MCF 10A (cell line): ENCODE data around the gene NCKAP5L. TPM values are rescaled to one million over a fixed set of nuclear protein-coding genes. Genes with fewer than 3 reads are reported as not detected.

ENCODE experiments used
- BruUV-seq: library from RNA; stranded (reverse); fragments of 400-500 nt; replicated peaks from 2 replicates; lab custom pipeline; 2021; lab: Mats Ljungman, UMichigan
- CTCF ChIA-PET: fragments of 300-600 bp; sonication (Branson Sonifier 250); formaldehyde crosslinking; extraction: SDS; loops from one replicate; lab custom pipeline; 2021; ENCODE audit warnings: antibody characterized with exemption, inconsistent platforms; lab: Yijun Ruan, JAX
- POLR2A ChIA-PET: fragments of 300-600, 350-650 bp; sonication (Branson Sonifier 250); formaldehyde crosslinking; extraction: SDS; loops from one replicate; lab custom pipeline; 2020; ENCODE audit warnings: antibody characterized with exemption, inconsistent platforms; lab: Yijun Ruan, JAX
- DNase-seq: peaks from one replicate; pipeline ENCODE4 v3.0.0-alpha.2; 2018; ENCODE audit not compliant: unreplicated experiment
- H3K27ac Mint-ChIP-seq: one replicate; pipeline ENCODE4 v1.8.0; 2022; ENCODE audit warnings: mild to moderate bottlenecking, low read depth, mixed read lengths; ENCODE audit not compliant: unreplicated experiment
- H3K27me3 Mint-ChIP-seq: one replicate; pipeline ENCODE4 v1.8.0; 2022; ENCODE audit warnings: mixed read lengths; ENCODE audit not compliant: insufficient read depth, unreplicated experiment
- H3K36me3 Mint-ChIP-seq: one replicate; pipeline ENCODE4 v1.8.0; 2022; ENCODE audit warnings: mild to moderate bottlenecking, moderate library complexity, mixed read lengths; ENCODE audit not compliant: insufficient read depth, unreplicated experiment
- H3K4me1 Mint-ChIP-seq: one replicate; pipeline ENCODE4 v1.8.0; 2022; ENCODE audit warnings: mixed read lengths; ENCODE audit not compliant: insufficient read depth, unreplicated experiment
- H3K4me3 Mint-ChIP-seq: one replicate; pipeline ENCODE4 v1.8.0; 2022; ENCODE audit warnings: mild to moderate bottlenecking, moderate library complexity, mixed read lengths; ENCODE audit not compliant: unreplicated experiment
- H3K9me3 Mint-ChIP-seq: one replicate; pipeline ENCODE4 v1.8.0; 2022; ENCODE audit warnings: mixed read lengths; ENCODE audit not compliant: unreplicated experiment
- intact Hi-C: fragments of 100-400 bp; cut with micrococcal nuclease; formaldehyde crosslinking; loops from 2 replicates; pipeline ENCODE4 v1.14.1; 2022
- total RNA-seq: library from RNA; stranded (reverse); gene quantifications from 2 replicates; pipeline ENCODE4 v1.2.3, GENCODE V29; 2022
- TF ChIP-seq, protein P1 (sequence below): fragments of 200-600 bp; IDR thresholded peaks from one replicate; pipeline ENCODE4 v1.8.0; 2022; ENCODE audit warnings: antibody characterized with exemption, mild to moderate bottlenecking; ENCODE audit not compliant: unreplicated experiment

The NCKAP5L gene
- total RNA-seq, 1 experiment from 2014 or later: 19.9 TPM

GRCh38 chr12:49821373-49822287 is 6.6 kb downstream of the NCKAP5L start:
- Mint-ChIP-seq H3K4me1 (peaks cover 15% of the 10 kb centered on the region), H3K27ac (no peak overlapping the region), H3K9me3 (no peaks in the 10 kb centered on the region), H3K27me3 (no peaks in the 10 kb centered on the region), H3K36me3 (peaks cover 3% of the 10 kb centered on the region), H3K4me3 (no peak overlapping the region)
- DNase-seq: no peak
- POLR2A ChIA-PET: interaction anchor here (0.8 kb wide), 1 partner anchor 20 kb away, joined by 3 read pairs; no protein-coding TSS in a partner anchor
- TF ChIP-seq, protein P1, sequence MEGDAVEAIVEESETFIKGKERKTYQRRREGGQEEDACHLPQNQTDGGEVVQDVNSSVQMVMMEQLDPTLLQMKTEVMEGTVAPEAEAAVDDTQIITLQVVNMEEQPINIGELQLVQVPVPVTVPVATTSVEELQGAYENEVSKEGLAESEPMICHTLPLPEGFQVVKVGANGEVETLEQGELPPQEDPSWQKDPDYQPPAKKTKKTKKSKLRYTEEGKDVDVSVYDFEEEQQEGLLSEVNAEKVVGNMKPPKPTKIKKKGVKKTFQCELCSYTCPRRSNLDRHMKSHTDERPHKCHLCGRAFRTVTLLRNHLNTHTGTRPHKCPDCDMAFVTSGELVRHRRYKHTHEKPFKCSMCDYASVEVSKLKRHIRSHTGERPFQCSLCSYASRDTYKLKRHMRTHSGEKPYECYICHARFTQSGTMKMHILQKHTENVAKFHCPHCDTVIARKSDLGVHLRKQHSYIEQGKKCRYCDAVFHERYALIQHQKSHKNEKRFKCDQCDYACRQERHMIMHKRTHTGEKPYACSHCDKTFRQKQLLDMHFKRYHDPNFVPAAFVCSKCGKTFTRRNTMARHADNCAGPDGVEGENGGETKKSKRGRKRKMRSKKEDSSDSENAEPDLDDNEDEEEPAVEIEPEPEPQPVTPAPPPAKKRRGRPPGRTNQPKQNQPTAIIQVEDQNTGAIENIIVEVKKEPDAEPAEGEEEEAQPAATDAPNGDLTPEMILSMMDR: no peak
- no TSS peak for BruUV-seq
- intact Hi-C loops: no loop called here
- CTCF ChIA-PET: interaction anchor here (0.6 to 1.2 kb wide), 4 partner anchors 11 to 291 kb away, joined by 3 to 5 read pairs (median 4); no protein-coding TSS in a partner anchor

DNA sequence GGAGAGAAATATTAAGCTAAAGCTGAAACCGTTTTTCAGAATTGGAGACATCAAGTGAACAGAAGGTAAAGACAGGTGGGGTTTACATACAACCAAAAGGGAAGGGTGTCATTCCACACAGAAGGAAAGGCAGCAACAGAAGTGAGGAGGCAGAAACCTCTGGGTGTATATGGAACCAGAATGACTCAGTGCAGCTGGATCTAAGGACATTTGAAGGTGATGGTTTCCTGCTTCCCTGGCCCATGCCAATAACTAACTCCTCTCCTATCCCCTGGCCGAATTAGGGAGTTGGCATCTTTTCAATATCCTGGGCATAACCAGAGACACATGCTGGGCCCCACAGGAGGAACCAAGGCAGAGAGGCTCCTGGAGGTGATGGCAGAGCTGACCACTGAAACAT is 8.4 kb downstream of the NCKAP5L start:
- TF ChIP-seq, protein P1: no peak
- no peak for DNase-seq
- no peak overlapping the region for H3K27ac Mint-ChIP-seq
- intact Hi-C loops: no loop called here
- ChIA-PET CTCF (interaction anchor here (0.6 to 1.3 kb wide), 4 partner anchors 19 to 79 kb away, joined by 3 to 4 read pairs (median 4); no protein-coding TSS in a partner anchor), POLR2A (no interaction called here)
- no TSS peak for BruUV-seq
- peaks cover 7% of the 10 kb centered on the region for H3K36me3 Mint-ChIP-seq
- no peaks in the 10 kb centered on the region for H3K9me3 Mint-ChIP-seq
- H3K4me1 Mint-ChIP-seq: peaks cover 7% of the 10 kb centered on the region
- H3K4me3 Mint-ChIP-seq: no peak overlapping the region
- no peaks in the 10 kb centered on the region for H3K27me3 Mint-ChIP-seq

- POLR2A ChIA-PET: interaction anchor here (1.2 kb wide), 1 partner anchor 27 kb away, joined by 3 read pairs; no protein-coding TSS in a partner anchor
- H3K27ac Mint-ChIP-seq: no peak overlapping the region
- BruUV-seq: no TSS peak
- peaks cover 7% of the 10 kb centered on the region for H3K4me1 Mint-ChIP-seq
- no peak for DNase-seq
- CTCF ChIA-PET: no interaction called here
- H3K9me3 Mint-ChIP-seq: no peaks in the 10 kb centered on the region
- H3K4me3 Mint-ChIP-seq: no peak overlapping the region
- peaks cover 7% of the 10 kb centered on the region for H3K36me3 Mint-ChIP-seq
- TF ChIP-seq, protein P1: no peak
- no peaks in the 10 kb centered on the region for H3K27me3 Mint-ChIP-seq
- intact Hi-C loops: no loop called here
Measured at GRCh38 chr12:49818241-49818895, 9.8 kb downstream of the NCKAP5L start.

- DNase-seq: no peak
- intact Hi-C loops: no loop called here
- Mint-ChIP-seq H3K4me1 (no peaks in the 10 kb centered on the region), H3K4me3 (no peak overlapping the region), H3K36me3 (peaks cover 24% of the 10 kb centered on the region), H3K27ac (no peak overlapping the region), H3K9me3 (no peaks in the 10 kb centered on the region), H3K27me3 (no peaks in the 10 kb centered on the region)
- TF ChIP-seq, protein P1: no peak
- CTCF ChIA-PET: interaction anchor here (0.7 kb wide), 1 partner anchor 8 kb away, joined by 3 read pairs; no protein-coding TSS in a partner anchor
- POLR2A ChIA-PET: interaction anchor here (0.6 to 0.9 kb wide), 2 partner anchors 14 to 48 kb away, joined by 3 to 4 read pairs; no protein-coding TSS in a partner anchor
- BruUV-seq: no TSS peak
Measured at GRCh38 chr12:49813131-49813530, 15.1 kb downstream of the NCKAP5L start.
